SHP77 (cell line): ENCODE data around the gene UBQLN4.

Experiments used
- DNase-seq, 2 experiments: peaks; one replicate each; lab custom pipeline; 2025; lab: John Stamatoyannopoulos, UW

UBQLN4 gene

GRCh38 chr1:156053768-156054499 lies at the start of gene UBQLN4:
TSS of gene UBQLN4 (minus strand) at chr1:156053798. CDS start at chr1:156053701, 97 bp downstream.
- DNase-seq: peak; percentile 91 to 93

- no peak for DNase-seq
Measured at GRCh38 chr1:156102633-156103511, 49.3 kb upstream of the UBQLN4 start.

- DNase-seq: no peak
Measured at GRCh38 chr1:156101880-156102279, 48.3 kb upstream of the UBQLN4 start.

GRCh38 chr1:156100205-156100995 lies 46.8 kb upstream of the UBQLN4 start:
- peak in 1 of 2 experiments; percentile 45 for DNase-seq

- DNase-seq: no peak
Measured at GRCh38 chr1:156099282-156099681, 45.7 kb upstream of the UBQLN4 start.

- no peak for DNase-seq
Measured at GRCh38 chr1:156098784-156099183, 45.2 kb upstream of the UBQLN4 start.

- no peak for DNase-seq
Measured at GRCh38 chr1:156097499-156098178, 44.0 kb upstream of the UBQLN4 start.

GRCh38 chr1:156096640-156097391 lies 43.2 kb upstream of the UBQLN4 start:
- peak; percentile 83 to 85 for DNase-seq

- no peak for DNase-seq
Measured at GRCh38 chr1:156095906-156096508, 42.4 kb upstream of the UBQLN4 start.

GRCh38 chr1:156091610-156092009 lies 38.0 kb upstream of the UBQLN4 start:
- no peak for DNase-seq

- DNase-seq: peak; percentile 86 to 93
Measured at GRCh38 chr1:156090840-156091188, 37.2 kb upstream of the UBQLN4 start.

- DNase-seq: no peak
Measured at GRCh38 chr1:156090138-156090839, 36.7 kb upstream of the UBQLN4 start.

GRCh38 chr1:156089704-156090103 lies 36.1 kb upstream of the UBQLN4 start:
- no peak for DNase-seq

GRCh38 chr1:156086256-156086662 lies 32.7 kb upstream of the UBQLN4 start:
- DNase-seq: no peak

GRCh38 chr1:156083800-156084790 lies 30.5 kb upstream of the UBQLN4 start:
- DNase-seq: no peak

- peak; percentile 84 to 92 for DNase-seq
Measured at GRCh38 chr1:156082309-156083091, 28.9 kb upstream of the UBQLN4 start, which contains the start of gene MEX3A. TSS of gene MEX3A (minus strand) at chr1:156082465. CDS start at chr1:156081998, 467 bp downstream.

GRCh38 chr1:156081917-156082308 lies 28.3 kb upstream of the UBQLN4 start:
- DNase-seq: no peak
